Left ventricle myocardium inferior (tissue), 1 donor: ENCODE data around the gene XRCC5. TPM values are rescaled to one million over a fixed set of nuclear protein-coding genes. Genes with fewer than 3 reads are reported as not detected.

ENCODE experiments used
- DNase-seq: peaks from one replicate; pipeline ENCODE4 v3.0.0-alpha.2; 2020
- H3K27ac ChIP-seq: fragments of 200-600 bp; replicated peaks from 2 replicates; pipeline ENCODE4 v1.8.0; 2021
- H3K27me3 ChIP-seq: fragments of 200-600 bp; 2 replicates; pipeline ENCODE4 v1.8.0; 2021; ENCODE audit warnings: low read depth
- H3K36me3 ChIP-seq: fragments of 200-600 bp; 2 replicates; pipeline ENCODE4 v1.8.0; 2021
- H3K4me1 ChIP-seq: fragments of 200-600 bp; 2 replicates; pipeline ENCODE4 v1.8.0; 2021
- H3K4me3 ChIP-seq: fragments of 200-600 bp; 2 replicates; pipeline ENCODE4 v1.8.0; 2021; ENCODE audit warnings: mild to moderate bottlenecking, moderate library complexity
- H3K9me3 ChIP-seq: fragments of 200-600 bp; replicated peaks from 2 replicates; pipeline ENCODE4 v1.8.0; 2021
- CTCF ChIP-seq: fragments of 200-600 bp; IDR thresholded peaks from 2 replicates; pipeline ENCODE4 v1.8.0; 2021; ENCODE audit warnings: antibody characterized with exemption, mild to moderate bottlenecking, borderline replicate concordance
- intact Hi-C: fragments of 100-400 bp; cut with micrococcal nuclease; formaldehyde crosslinking; loops from one replicate; pipeline ENCODE4 v1.11.0; 2022
- total RNA-seq: library from RNA; stranded (reverse); fragmentation: NEBNext Ultra II Directional; extraction: Animal tissue kit (Norgen Biotek cat#: 25700); gene quantifications from one replicate; pipeline ENCODE4 v1.2.1, GENCODE V29; 2021
- donor health status: DM: no; HTN: yes; CAD: no; lungs with severe emphysema.

The XRCC5 gene
- total RNA-seq, 1 donor from 2014 or later: 110 TPM

- H3K36me3 ChIP-seq: no peaks in the 10 kb centered on the region
- intact Hi-C loops: no loop called here
- no peak overlapping the region for H3K27ac ChIP-seq
- no peaks in the 10 kb centered on the region for H3K9me3 ChIP-seq
- TF ChIP-seq CTCF: no peak
- H3K27me3 ChIP-seq: no peaks in the 10 kb centered on the region
- H3K4me1 ChIP-seq: no peaks in the 10 kb centered on the region
- no peak overlapping the region for H3K4me3 ChIP-seq
- peak; percentile 24 for DNase-seq
These were observed 133.2 kb downstream of the XRCC5 start for GRCh38 chr2:216242365-216242764.

GRCh38 chr2:216243026-216243425 lies 133.9 kb downstream of the XRCC5 start:
- DNase-seq: no peak
- Histone ChIP-seq H3K4me3 (no peak overlapping the region), H3K9me3 (no peaks in the 10 kb centered on the region), H3K27me3 (no peaks in the 10 kb centered on the region), H3K36me3 (no peaks in the 10 kb centered on the region), H3K4me1 (no peaks in the 10 kb centered on the region), H3K27ac (no peak overlapping the region)
- intact Hi-C loops: no loop called here
- no peak for TF ChIP-seq CTCF

- H3K27ac ChIP-seq: no peak overlapping the region
- H3K4me3 ChIP-seq: no peak overlapping the region
- intact Hi-C loops: no loop called here
- no peaks in the 10 kb centered on the region for H3K27me3 ChIP-seq
- DNase-seq: no peak
- no peak for TF ChIP-seq CTCF
- no peaks in the 10 kb centered on the region for H3K36me3 ChIP-seq
- peaks cover 12% of the 10 kb centered on the region for H3K9me3 ChIP-seq
- H3K4me1 ChIP-seq: no peaks in the 10 kb centered on the region
These were observed 136.3 kb downstream of the XRCC5 start for GRCh38 chr2:216245391-216245975.

- no peaks in the 10 kb centered on the region for H3K27me3 ChIP-seq
- H3K4me1 ChIP-seq: no peaks in the 10 kb centered on the region
- DNase-seq: no peak
- H3K4me3 ChIP-seq: no peak overlapping the region
- no peak for TF ChIP-seq CTCF
- H3K9me3 ChIP-seq: peaks cover 12% of the 10 kb centered on the region
- no peak overlapping the region for H3K27ac ChIP-seq
- intact Hi-C loops: no loop called here
- H3K36me3 ChIP-seq: no peaks in the 10 kb centered on the region
These were observed 137.6 kb downstream of the XRCC5 start for GRCh38 chr2:216246766-216247165.

Other genes with a start within 250 kb of the XRCC5 start
- 0.22 TPM for gene MREG, start 95.8 kb upstream of the XRCC5 start, total RNA-seq
- gene PECR, start 27.5 kb upstream of the XRCC5 start, total RNA-seq: 4.0 TPM
- 0.25 TPM for gene TMEM169, start 27.4 kb upstream of the XRCC5 start, total RNA-seq